Hepatocyte (in vitro differentiated cells): ENCODE results near the gene VASN. TPM values are rescaled to one million over a fixed set of nuclear protein-coding genes. Genes with fewer than 3 reads are reported as not detected.

Experiments
- DNase-seq: peaks from one replicate; pipeline ENCODE4 v3.0.0-alpha.2; 2016; ENCODE audit warnings: low spot score
- H2AFZ ChIP-seq: fragments of 200-600 bp; sonication (generic); 2 replicates; pipeline ENCODE4 v1.6.0; 2016; ENCODE audit warnings: antibody characterized with exemption, mild to moderate bottlenecking
- H3K27ac ChIP-seq: fragments of 200-600 bp; sonication (generic); 2 replicates; pipeline ENCODE4 v1.5.1; 2016; ENCODE audit warnings: mild to moderate bottlenecking
- H3K27me3 ChIP-seq: fragments of 200-600 bp; sonication (generic); 2 replicates; pipeline ENCODE4 v1.6.1; 2016
- H3K36me3 ChIP-seq: fragments of 200-600 bp; sonication (generic); replicated peaks from 2 replicates; pipeline ENCODE4 v1.5.1; 2016; ENCODE audit warnings: low read depth; ENCODE audit not compliant: insufficient read depth
- H3K4me1 ChIP-seq: fragments of 200-600 bp; sonication (generic); 2 replicates; pipeline ENCODE4 v1.5.1; 2016; ENCODE audit warnings: mild to moderate bottlenecking, moderate library complexity; ENCODE audit not compliant: insufficient read depth
- H3K4me2 ChIP-seq: fragments of 200-600 bp; sonication (generic); 2 replicates; pipeline ENCODE4 v1.6.0; 2016
- H3K4me3 ChIP-seq: fragments of 200-600 bp; sonication (generic); 2 replicates; pipeline ENCODE4 v1.5.1; 2016; ENCODE audit warnings: mild to moderate bottlenecking
- H3K79me2 ChIP-seq: fragments of 200-600 bp; sonication (generic); 2 replicates; pipeline ENCODE4 v1.6.0; 2017; ENCODE audit warnings: mild to moderate bottlenecking
- H3K9me2 ChIP-seq: fragments of 200-600 bp; sonication (generic); replicated peaks from 2 replicates; pipeline ENCODE4 v1.6.0; 2017; ENCODE audit warnings: mild to moderate bottlenecking; ENCODE audit not compliant: insufficient read depth
- H3K9me3 ChIP-seq: fragments of 200-600 bp; sonication (generic); 2 replicates; pipeline ENCODE4 v1.5.1; 2016; ENCODE audit warnings: low read depth, mild to moderate bottlenecking
- H4K20me1 ChIP-seq: fragments of 200-600 bp; sonication (generic); 2 replicates; pipeline ENCODE4 v1.6.0; 2016; ENCODE audit warnings: mild to moderate bottlenecking; ENCODE audit not compliant: insufficient read depth, poor library complexity, severe bottlenecking
- CTCF ChIP-seq: fragments of 200-600 bp; sonication (generic); IDR thresholded peaks from 2 replicates; pipeline ENCODE4 v1.5.1; 2016; ENCODE audit warnings: antibody characterized with exemption, mild to moderate bottlenecking; ENCODE audit not compliant: poor library complexity
- EZH2 ChIP-seq: fragments of 200-600 bp; sonication (generic); IDR thresholded peaks from 2 replicates; pipeline ENCODE4 v1.6.1; 2016; ENCODE audit warnings: antibody characterized with exemption, mild to moderate bottlenecking, borderline replicate concordance
- EZH2phosphoT487 ChIP-seq: fragments of 200-600 bp; sonication (generic); IDR thresholded peaks from one replicate; pipeline ENCODE4 v1.6.1; 2018; ENCODE audit warnings: antibody characterized with exemption, mild to moderate bottlenecking, low read depth, moderate library complexity; ENCODE audit not compliant: unreplicated experiment, severe bottlenecking
- WGBS: methylation state at CpG from one replicate; pipeline ENCODE4 v1.1.6; 2016; ENCODE audit warnings: low lambda C conversion rate; ENCODE audit errors: missing lambda C conversion rate; 5-methylcytosine and 5-hydroxymethylcytosine counted together
- polyA plus RNA-seq: library from polyadenylated mRNA; unstranded; fragments of >200 nt; fragmentation: Nextera tagmentation; extraction: Ambion mirVana; gene quantifications from 2 replicates; pipeline ENCODE4 v1.2.1, GENCODE V29; 2016
- total RNA-seq: library from RNA; depleted of rRNA; stranded (reverse); fragments of >200 nt; gene quantifications from 2 replicates; pipeline ENCODE4 v1.2.3, GENCODE V29; 2014

VASN gene
- total and polyA plus RNA-seq, 2 experiments from 2014 or later: 12.1 to 64.2 TPM

GRCh38 chr16:4389051-4389955 lies 17.7 kb downstream of the VASN start:
- H3K4me3 ChIP-seq: no peak overlapping the region
- H3K27ac ChIP-seq: peak overlapping the region; percentile 43
- H3K36me3 ChIP-seq: no peaks in the 10 kb centered on the region
- no peak overlapping the region for H2AFZ ChIP-seq
- H3K4me1 ChIP-seq: peaks cover 62% of the 10 kb centered on the region
- 60% methylated on average over 27 of the region's 27 CpGs for WGBS
- no peak for DNase-seq
- no peak for TF ChIP-seq EZH2
- TF ChIP-seq CTCF: no peak
- TF ChIP-seq EZH2phosphoT487: no peak
- no peaks in the 10 kb centered on the region for H3K79me2 ChIP-seq
- no peak overlapping the region for H3K4me2 ChIP-seq
- no peaks in the 10 kb centered on the region for H4K20me1 ChIP-seq
- H3K9me2 ChIP-seq: no peaks in the 10 kb centered on the region
- no peaks in the 10 kb centered on the region for H3K27me3 ChIP-seq
- no peaks in the 10 kb centered on the region for H3K9me3 ChIP-seq

- H2AFZ ChIP-seq: no peak overlapping the region
- no peaks in the 10 kb centered on the region for H3K79me2 ChIP-seq
- 89% methylated on average over 18 of the region's 18 CpGs for WGBS
- H3K9me2 ChIP-seq: no peaks in the 10 kb centered on the region
- no peak overlapping the region for H3K27ac ChIP-seq
- DNase-seq: no peak
- H3K4me1 ChIP-seq: peaks cover 52% of the 10 kb centered on the region
- H3K4me3 ChIP-seq: no peak overlapping the region
- TF ChIP-seq EZH2 (no peak), EZH2phosphoT487 (no peak), CTCF (no peak)
- H3K27me3 ChIP-seq: no peaks in the 10 kb centered on the region
- H3K36me3 ChIP-seq: no peaks in the 10 kb centered on the region
- H3K9me3 ChIP-seq: no peaks in the 10 kb centered on the region
- H3K4me2 ChIP-seq: no peak overlapping the region
- H4K20me1 ChIP-seq: no peaks in the 10 kb centered on the region
Observed at GRCh38 chr16:4390266-4391260, 18.9 kb downstream of the VASN start.

GRCh38 chr16:4391631-4392381 lies 20.2 kb downstream of the VASN start:
- TF ChIP-seq CTCF (no peak), EZH2phosphoT487 (no peak), EZH2 (no peak)
- no peaks in the 10 kb centered on the region for H3K9me3 ChIP-seq
- H3K4me2 ChIP-seq: no peak overlapping the region
- H4K20me1 ChIP-seq: no peaks in the 10 kb centered on the region
- no peak overlapping the region for H2AFZ ChIP-seq
- H3K4me3 ChIP-seq: no peak overlapping the region
- peaks cover 43% of the 10 kb centered on the region for H3K4me1 ChIP-seq
- WGBS: 73% methylated on average over 20 of the region's 22 CpGs
- no peaks in the 10 kb centered on the region for H3K79me2 ChIP-seq
- H3K27ac ChIP-seq: peak overlapping the region; percentile 93
- H3K36me3 ChIP-seq: no peaks in the 10 kb centered on the region
- no peak for DNase-seq
- H3K27me3 ChIP-seq: no peaks in the 10 kb centered on the region
- no peaks in the 10 kb centered on the region for H3K9me2 ChIP-seq
